Heart left ventricle (tissue), 16 donors: ENCODE results near the gene FBXW4. TPM values are rescaled to one million over a fixed set of nuclear protein-coding genes. Genes with fewer than 3 reads are reported as not detected.

ENCODE experiments used
- ATAC-seq, 4 donors: fragments of 200-7000 bp; cut with Tn5 transposase; one replicate each; pipeline ENCODE4 v1.9.1; 2020 to 2022; ENCODE audit warnings: moderate library complexity in 4 of 4, mild to moderate bottlenecking in 3 of 4, moderate number of reproducible peaks in 1 of 4
- DNase-seq, 5 donors: peaks; one replicate each; pipeline ENCODE4 v3.0.0-alpha.2; 2020
- H3K27ac ChIP-seq, 12 donors: fragments of 200-600 bp; sonication (generic) in 4 of 12; one replicate each; pipeline versions ENCODE4 v1.5.0 to v1.8.0; 2016 to 2022; ENCODE audit warnings: mild to moderate bottlenecking in 2 of 12
- H3K27me3 ChIP-seq, 9 donors: fragments of 200-600 bp; sonication (generic) in 2 of 9; one replicate each; pipeline versions ENCODE4 v1.5.1 to v1.8.0; 2016 to 2022; ENCODE audit warnings: mild to moderate bottlenecking in 3 of 9
- H3K36me3 ChIP-seq, 9 donors: fragments of 200-600 bp; sonication (generic) in 2 of 9; one replicate each; pipeline versions ENCODE4 v1.5.0 to v1.8.0; 2018 to 2022; ENCODE audit warnings: mild to moderate bottlenecking in 2 of 9
- H3K4me1 ChIP-seq, 12 donors: fragments of 200-600 bp; sonication (generic) in 4 of 12; one replicate each; pipeline versions ENCODE4 v1.5.0 to v1.8.0; 2016 to 2022; ENCODE audit warnings: mild to moderate bottlenecking in 3 of 12
- H3K4me3 ChIP-seq, 12 donors: fragments of 200-600 bp; sonication (generic) in 4 of 12; one replicate each; pipeline versions ENCODE4 v1.5.0 to v1.8.0; 2017 to 2022; ENCODE audit warnings: mild to moderate bottlenecking in 9 of 12, moderate library complexity in 4 of 12
- H3K9me3 ChIP-seq, 12 donors: fragments of 200-600 bp; sonication (generic) in 4 of 12; one replicate each; pipeline versions ENCODE4 v1.5.0 to v1.8.0; 2016 to 2022; ENCODE audit warnings: mild to moderate bottlenecking in 1 of 12
- POLR2A ChIP-seq, 2 donors: fragments of 450-650 bp; IDR thresholded peaks; one replicate each; pipeline ENCODE4 v1.6.1; 2017; ENCODE audit warnings: antibody characterized with exemption in 2 of 2, mild to moderate bottlenecking in 2 of 2, moderate library complexity in 2 of 2
- WGBS, 4 donors: extraction: QIAGEN DNeasy Blood & Tissue Kit in 2 of 4; methylation state at CpG; one replicate each; pipeline versions ENCODE4 v1.1.5 to v1.1.7; 2013 to 2018; 5-methylcytosine and 5-hydroxymethylcytosine counted together
- intact Hi-C, 10 donors: fragments of 100-400 bp; cut with DNase I; formaldehyde crosslinking; loops; one replicate each; pipeline versions ENCODE4 v1.11.1 to v1.14.2; 2022
- polyA plus RNA-seq, 2 donors: library from polyadenylated mRNA; stranded (reverse); fragments of 200-250 nt; gene quantifications; one replicate each; pipeline ENCODE4 v1.2.3, GENCODE V29; 2013
- total RNA-seq, 9 donors: library from RNA; depleted of rRNA in 2 of 9; stranded (reverse); fragments of >200 nt in 2 of 9; fragmentation: NEBNext Ultra II Directional in 3 of 9; extraction: Animal tissue kit (Norgen Biotek cat#: 25700) in 3 of 9; gene quantifications; one replicate each; pipeline versions ENCODE4 v1.1.0 to v1.2.4, GENCODE V29; 2016 to 2023
- TF ChIP-seq, protein P1 (sequence below), 12 donors: fragments of 200-600 bp; sonication (generic) in 4 of 12; IDR thresholded peaks; one replicate each; pipeline versions ENCODE4 v1.5.0 to v1.8.0; 2018 to 2022; ENCODE audit warnings: antibody characterized with exemption in 12 of 12, mild to moderate bottlenecking in 5 of 12
- donor health status: ischemic (EF 13 %, LVEDD 7.1; RV severe dilation, severe dysfunction).
- donor health status: healthy with polysubstance abuse.
- donor health status: DM: no; HTN: yes; CAD: no.
- donor health status: DM: no; HTN: no; CAD: no.
- donor health status: ischemic (EF 25% LVEDD 6.9; RV normal size, moderate dysfunction).
- donor health status: ischemic (EF 25% LVEDD 5.7; RV mildly dilated, moderate dysfunction).
- donor health status: healthy.
- donor health status: DM: yes; HTN: yes; CAD: no.
- donor health status: ischemic (EF 35%, LVEDD 5.7; RV mildly dilated, moderate dysfunction).
- donor health status: nonischemic (EF 11% LVEDD 7.7; RV severe dilation, severe dysfunction).
- donor health status: DM: yes; HTN: yes; CAD: no.
- donor health status: PGD.
- donor health status: ischemic (EF 29% LVEDD 5.4; RV normal size, mild dysfunction).
- donor health status: nonischemic (EF 23%, LVEDD 6.1; RV moderate dilation, normal function).

Gene FBXW4
- total and polyA plus RNA-seq, 11 donors: 35.8 to 116 (median 80.9) TPM

DNA sequence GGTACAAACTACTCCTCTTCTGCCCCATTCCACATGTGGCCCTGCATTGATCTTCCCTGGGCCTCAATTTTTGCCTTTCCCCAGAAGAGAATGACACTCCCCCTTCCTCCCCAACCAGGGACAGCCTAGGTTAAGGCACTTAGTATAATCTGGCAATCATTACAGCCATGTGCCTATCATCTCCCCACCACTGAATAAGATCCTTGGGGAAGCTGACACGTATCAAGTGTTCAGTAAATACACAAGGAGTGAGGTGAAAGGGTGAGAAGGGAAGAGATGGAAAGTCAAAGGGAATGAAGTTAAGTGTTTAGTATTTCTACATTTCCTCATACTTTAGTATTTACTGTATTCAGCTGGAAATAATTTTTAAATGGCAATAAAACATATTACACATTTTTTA, 31.9 kb downstream of the FBXW4 start:
- no peak for ATAC-seq
- DNase-seq: no peak
- intact Hi-C loops: no loop called here
- H3K4me1 ChIP-seq: peaks cover 0 to 3% (median 0%) of the 10 kb centered on the region in 12 donors
- H3K36me3 ChIP-seq: peaks cover 0 to 99% (median 93%) of the 10 kb centered on the region in 9 donors
- H3K4me3 ChIP-seq: no peak overlapping the region
- TF ChIP-seq POLR2A (IDR thresholded peaks at IDR 0.05): no peak
- TF ChIP-seq, protein P1, sequence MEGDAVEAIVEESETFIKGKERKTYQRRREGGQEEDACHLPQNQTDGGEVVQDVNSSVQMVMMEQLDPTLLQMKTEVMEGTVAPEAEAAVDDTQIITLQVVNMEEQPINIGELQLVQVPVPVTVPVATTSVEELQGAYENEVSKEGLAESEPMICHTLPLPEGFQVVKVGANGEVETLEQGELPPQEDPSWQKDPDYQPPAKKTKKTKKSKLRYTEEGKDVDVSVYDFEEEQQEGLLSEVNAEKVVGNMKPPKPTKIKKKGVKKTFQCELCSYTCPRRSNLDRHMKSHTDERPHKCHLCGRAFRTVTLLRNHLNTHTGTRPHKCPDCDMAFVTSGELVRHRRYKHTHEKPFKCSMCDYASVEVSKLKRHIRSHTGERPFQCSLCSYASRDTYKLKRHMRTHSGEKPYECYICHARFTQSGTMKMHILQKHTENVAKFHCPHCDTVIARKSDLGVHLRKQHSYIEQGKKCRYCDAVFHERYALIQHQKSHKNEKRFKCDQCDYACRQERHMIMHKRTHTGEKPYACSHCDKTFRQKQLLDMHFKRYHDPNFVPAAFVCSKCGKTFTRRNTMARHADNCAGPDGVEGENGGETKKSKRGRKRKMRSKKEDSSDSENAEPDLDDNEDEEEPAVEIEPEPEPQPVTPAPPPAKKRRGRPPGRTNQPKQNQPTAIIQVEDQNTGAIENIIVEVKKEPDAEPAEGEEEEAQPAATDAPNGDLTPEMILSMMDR (IDR thresholded peaks at IDR 0.05): no peak
- H3K9me3 ChIP-seq: no peaks in the 10 kb centered on the region
- 73 to 84% (median 80%) methylated on average over 1 of the region's 1 CpG for WGBS, 4 donors
- H3K27me3 ChIP-seq: no peaks in the 10 kb centered on the region
- H3K27ac ChIP-seq: no peak overlapping the region

DNA sequence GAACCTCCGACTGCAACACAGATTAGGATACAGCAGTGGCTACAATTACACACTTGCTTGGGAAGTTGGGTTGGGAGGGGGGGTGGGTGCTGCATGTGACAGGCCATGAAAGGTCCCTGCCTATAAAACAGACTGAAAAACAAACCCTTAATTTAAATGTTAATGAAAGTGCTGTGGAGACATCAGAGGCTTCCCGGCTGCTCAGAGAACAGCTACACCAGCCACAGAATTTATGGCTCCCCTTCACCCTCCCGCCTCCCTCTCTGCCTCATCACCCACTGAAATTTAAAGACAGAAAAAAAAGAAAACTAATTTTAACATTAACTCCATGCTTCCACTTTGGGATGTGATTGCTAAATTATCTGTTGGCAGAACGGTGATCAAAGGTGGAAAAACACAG, 34.7 kb downstream of the FBXW4 start:
- peaks cover 0 to 9% (median 0%) of the 10 kb centered on the region in 12 donors for H3K4me1 ChIP-seq
- intact Hi-C loops: no loop called here
- 83 to 89% (median 88%) methylated on average over 4 of the region's 4 CpGs for WGBS, 4 donors
- H3K4me3 ChIP-seq: no peak overlapping the region
- ATAC-seq: no peak
- H3K27me3 ChIP-seq: no peaks in the 10 kb centered on the region
- TF ChIP-seq POLR2A (IDR thresholded peaks at IDR 0.05): no peak
- no peak overlapping the region for H3K27ac ChIP-seq
- no peaks in the 10 kb centered on the region for H3K9me3 ChIP-seq
- H3K36me3 ChIP-seq: peaks cover 0 to 98% (median 84%) of the 10 kb centered on the region in 9 donors
- DNase-seq: no peak

DNA sequence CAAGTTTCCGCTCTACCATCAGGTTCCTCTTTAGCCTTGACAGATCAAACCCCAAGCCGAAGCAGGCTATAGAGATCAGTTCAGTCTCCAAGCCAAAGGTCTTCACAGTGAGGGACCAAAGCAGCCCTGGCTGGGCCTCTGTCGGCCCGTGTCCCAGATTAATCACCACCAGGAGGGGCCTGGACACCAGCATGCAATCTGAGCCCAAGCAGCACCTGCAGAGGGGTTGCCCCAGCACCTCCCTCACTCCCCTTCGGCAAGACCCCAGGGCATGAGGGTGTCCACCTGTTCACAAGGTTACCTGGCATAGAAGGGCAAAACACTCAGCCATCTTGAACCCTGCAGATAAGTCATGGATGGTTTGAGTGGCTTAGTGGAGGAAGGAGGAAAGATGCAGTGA, 36.0 kb downstream of the FBXW4 start:
- Histone ChIP-seq H3K9me3 (no peaks in the 10 kb centered on the region), H3K27ac (no peak overlapping the region), H3K4me3 (no peak overlapping the region), H3K4me1 (peaks cover 0 to 9% (median 0%) of the 10 kb centered on the region in 12 donors), H3K36me3 (peaks cover 0 to 95% (median 77%) of the 10 kb centered on the region in 9 donors), H3K27me3 (no peaks in the 10 kb centered on the region)
- intact Hi-C loops: no loop called here
- ATAC-seq (no peak), DNase-seq (no peak)
- no peak for TF ChIP-seq POLR2A (IDR thresholded peaks at IDR 0.05)
- TF ChIP-seq, protein P1 (IDR thresholded peaks at IDR 0.05): no peak
- 85 to 91% (median 88%) methylated on average over 5 of the region's 5 CpGs for WGBS, 4 donors

DNA sequence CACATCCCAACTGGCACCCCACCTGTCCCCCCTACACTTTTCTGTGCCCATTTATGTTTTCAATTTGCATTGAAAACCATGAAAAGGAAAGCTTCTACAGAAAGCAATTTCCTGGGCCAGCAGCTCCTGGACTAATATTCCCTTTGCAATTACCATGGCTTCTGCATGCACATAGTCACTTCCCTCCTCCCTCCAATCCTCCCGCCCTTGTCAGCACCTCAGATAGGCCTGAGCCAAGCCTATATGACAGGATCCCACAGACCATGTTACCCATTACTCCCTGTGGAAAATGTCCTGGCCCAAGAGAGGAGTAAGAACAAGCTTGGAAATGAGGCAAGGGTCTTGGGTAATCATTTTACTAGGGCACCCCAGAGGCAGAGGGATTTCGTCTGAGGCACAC, 38.1 kb downstream of the FBXW4 start:
- H3K27ac ChIP-seq: no peak overlapping the region
- peaks cover 0 to 83% (median 65%) of the 10 kb centered on the region in 9 donors for H3K36me3 ChIP-seq
- H3K9me3 ChIP-seq: no peaks in the 10 kb centered on the region
- H3K27me3 ChIP-seq: no peaks in the 10 kb centered on the region
- no peak for TF ChIP-seq POLR2A (IDR thresholded peaks at IDR 0.05)
- TF ChIP-seq, protein P1 (IDR thresholded peaks at IDR 0.05): no peak
- no peak for DNase-seq
- 53 to 71% (median 61%) methylated on average over 2 of the region's 2 CpGs for WGBS, 4 donors
- H3K4me1 ChIP-seq: peaks cover 0 to 9% (median 0%) of the 10 kb centered on the region in 12 donors
- intact Hi-C loops: no loop called here
- peak in 3 of 4 donors; percentile 58 to 71 (median 66) for ATAC-seq
- no peak overlapping the region for H3K4me3 ChIP-seq

DNA sequence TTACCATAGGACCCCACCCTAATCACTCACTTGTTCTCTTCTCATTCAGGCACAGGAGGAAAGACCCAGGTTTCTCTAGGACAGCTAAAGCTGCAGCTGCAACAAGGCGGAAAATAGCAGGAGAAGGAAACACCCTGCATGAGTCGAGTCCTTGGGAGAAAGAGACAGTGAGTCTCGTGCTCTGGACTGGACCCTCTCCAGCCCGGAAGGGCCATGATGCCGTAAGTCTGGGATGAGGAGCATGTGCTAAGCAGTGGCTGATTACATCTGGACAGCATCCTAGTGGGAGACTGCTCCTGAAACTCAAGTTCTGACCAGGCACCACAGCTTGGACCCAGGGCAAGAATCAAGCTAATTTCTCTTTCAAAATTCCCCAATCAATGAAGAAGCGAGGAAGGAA, 39.4 kb downstream of the FBXW4 start:
- H3K4me1 ChIP-seq: peaks cover 0 to 9% (median 0%) of the 10 kb centered on the region in 12 donors
- no peak for DNase-seq
- no peak overlapping the region for H3K27ac ChIP-seq
- peak in 2 of 4 donors; percentile 42 to 55 for ATAC-seq
- H3K36me3 ChIP-seq: peaks cover 0 to 81% (median 56%) of the 10 kb centered on the region in 9 donors
- WGBS, 4 donors: 62 to 66% (median 64%) methylated on average over 6 of the region's 6 CpGs
- H3K27me3 ChIP-seq: no peaks in the 10 kb centered on the region
- no peak overlapping the region for H3K4me3 ChIP-seq
- TF ChIP-seq, protein P1 (IDR thresholded peaks at IDR 0.05): no peak
- TF ChIP-seq POLR2A (IDR thresholded peaks at IDR 0.05): no peak
- intact Hi-C loops: no loop called here
- H3K9me3 ChIP-seq: no peaks in the 10 kb centered on the region
